Superior temporal gyrus (tissue), 1 donor: ENCODE data around the gene RNF144B.

ENCODE experiments used
- DNase-seq: peaks from one replicate; pipeline ENCODE4 v3.0.0-alpha.2; 2016; ENCODE audit errors: extremely low spot score

The RNF144B gene

DNA sequence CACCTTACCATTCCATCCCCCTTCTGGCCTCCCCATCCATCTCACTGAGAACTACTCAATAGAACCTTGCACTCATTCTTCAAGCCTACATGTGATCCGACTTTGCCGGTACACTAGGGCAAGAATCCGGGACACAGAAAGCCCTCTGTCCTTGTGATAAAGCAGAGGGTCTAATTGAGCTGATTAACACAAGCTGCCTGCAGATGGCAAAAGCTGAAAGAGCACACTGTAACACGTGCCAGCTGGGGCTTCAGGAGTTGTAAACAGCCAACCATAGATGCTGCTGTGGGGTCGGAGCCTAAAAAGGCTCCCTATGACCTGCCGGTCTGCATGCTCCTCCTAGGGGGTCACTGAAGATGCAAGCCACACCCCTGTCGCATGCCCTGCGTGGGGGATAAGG lies 124.1 kb downstream of the RNF144B start:
- no peak for DNase-seq

DNA sequence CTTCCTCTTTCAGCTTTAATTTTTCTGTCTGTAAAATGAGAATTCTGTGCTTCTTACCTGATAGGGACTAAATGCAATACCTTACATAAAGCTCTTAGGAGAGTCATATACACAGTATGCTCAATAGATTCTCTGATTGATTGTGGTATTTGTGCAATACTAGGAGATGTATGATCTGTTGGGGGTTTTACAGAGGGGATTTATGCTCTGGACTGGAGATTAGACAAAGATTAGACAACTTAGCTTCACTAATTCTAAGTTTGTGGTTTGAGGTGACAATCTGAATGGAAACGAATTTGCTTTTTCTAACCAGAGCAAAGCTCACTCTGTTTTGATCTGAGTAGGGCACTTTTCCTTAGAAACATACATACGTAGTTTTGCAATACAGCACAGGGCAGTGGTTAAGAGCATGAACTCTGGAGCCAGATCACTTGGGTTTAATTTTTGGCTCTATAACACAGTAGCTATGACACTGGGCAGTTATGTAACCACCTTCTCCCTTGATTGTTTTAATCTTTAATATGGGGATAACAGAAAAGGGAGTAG lies 126.2 kb downstream of the RNF144B start:
- DNase-seq, result no peak

DNA sequence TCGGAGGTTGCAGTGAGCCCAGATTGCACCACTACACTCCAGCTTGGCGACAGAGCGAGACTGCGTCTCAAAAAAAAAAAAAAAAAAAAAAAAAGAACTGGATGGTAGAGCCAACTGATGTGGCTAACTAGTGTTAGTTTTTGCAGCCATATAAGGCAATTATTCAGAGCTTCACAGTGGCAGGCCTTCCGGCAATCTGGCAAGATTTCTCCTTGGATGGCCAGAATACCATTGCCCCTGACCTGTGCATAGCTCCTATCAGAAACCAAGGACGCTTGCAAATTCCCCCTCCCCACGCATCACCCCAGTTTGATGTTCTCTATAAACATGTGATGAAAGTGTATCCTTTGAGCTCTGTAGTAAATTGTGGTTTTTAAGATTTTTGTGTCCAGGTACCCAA lies 127.0 kb downstream of the RNF144B start:
- DNase-seq, result no peak

DNA sequence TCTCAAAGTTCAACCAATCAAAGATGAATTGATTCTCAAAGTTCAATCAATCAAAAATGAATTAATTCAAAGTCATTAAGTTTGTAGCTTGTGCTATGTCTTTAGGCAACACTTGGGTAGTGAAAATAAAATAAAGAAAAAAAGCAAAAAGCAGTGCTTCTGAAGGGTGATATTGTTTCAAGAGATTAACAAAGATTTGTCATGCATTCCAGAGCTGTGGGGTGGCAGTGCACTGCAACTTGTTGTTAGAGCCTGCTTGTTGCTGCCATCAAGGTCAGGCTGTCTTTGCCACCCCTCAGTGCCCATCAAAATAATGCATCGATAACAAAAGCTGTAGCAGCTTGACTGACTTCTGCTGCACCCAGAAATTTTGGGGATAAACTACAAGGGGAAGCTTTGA lies 128.6 kb downstream of the RNF144B start:
- DNase-seq, result no peak
